Activated CD8-positive, alpha-beta memory T cell treated with anti-CD3 and anti-CD28 coated beads, Interleukin-2, amount 50 U/mL, for 48 hours (primary cell): ENCODE results near the gene WFDC8.

Source experiments
- DNase-seq: peaks from one replicate; pipeline ENCODE4 v3.0.0-alpha.2; 2020

The WFDC8 gene

GRCh38 chr20:45547206-45547770 is 31.8 kb downstream of the WFDC8 start, which contains the start of gene EPPIN:
Gene EPPIN (minus strand): TSS chr20:45547401. CDS start chr20:45547357, 44 bp downstream.
- DNase-seq: no peak

GRCh38 chr20:45545754-45546453 is 33.2 kb downstream of the WFDC8 start:
- DNase-seq: no peak

- no peak for DNase-seq
Observed at GRCh38 chr20:45545351-45545750, 33.7 kb downstream of the WFDC8 start.

- no peak for DNase-seq
Observed at GRCh38 chr20:45539382-45539781, 39.7 kb downstream of the WFDC8 start, which contains the start of gene WFDC6. Gene WFDC6 (minus strand): TSS chr20:45539482. CDS start chr20:45539407, 75 bp downstream.

- DNase-seq: no peak
Observed at GRCh38 chr20:45538209-45538799, 40.8 kb downstream of the WFDC8 start.

GRCh38 chr20:45527294-45527693 is 51.8 kb downstream of the WFDC8 start:
- DNase-seq: no peak

GRCh38 chr20:45523821-45524220 is 55.3 kb downstream of the WFDC8 start:
- no peak for DNase-seq

- no peak for DNase-seq
Observed at GRCh38 chr20:45518282-45518681, 60.8 kb downstream of the WFDC8 start.

- DNase-seq: no peak
Observed at GRCh38 chr20:45515147-45515913, 63.8 kb downstream of the WFDC8 start, which contains the start of gene SPINT3. Gene SPINT3 (minus strand): TSS chr20:45515622. CDS start chr20:45515608, 14 bp downstream.

- DNase-seq: no peak
Observed at GRCh38 chr20:45510242-45510862, 68.7 kb downstream of the WFDC8 start.

- DNase-seq: no peak
Observed at GRCh38 chr20:45509091-45509490, 70.0 kb downstream of the WFDC8 start.

GRCh38 chr20:45508068-45508886 is 70.8 kb downstream of the WFDC8 start:
- DNase-seq: no peak

GRCh38 chr20:45507011-45507820 is 71.9 kb downstream of the WFDC8 start:
- no peak for DNase-seq

- DNase-seq: no peak
Observed at GRCh38 chr20:45506398-45506797, 72.7 kb downstream of the WFDC8 start.

GRCh38 chr20:45503403-45503802 is 75.7 kb downstream of the WFDC8 start:
- no peak for DNase-seq

- DNase-seq: no peak
Observed at GRCh38 chr20:45502561-45502960, 76.5 kb downstream of the WFDC8 start.
